HepG2 (cell line): Measurements from ENCODE around the gene OR6A2. TPM values are rescaled to one million over a fixed set of nuclear protein-coding genes. Genes with fewer than 3 reads are reported as not detected.

Source experiments
- ATAC-seq: fragments of 200-7000 bp; cut with Tn5 transposase; 3 replicates; pipeline ENCODE4 v1.9.1; 2020; ENCODE audit warnings: mild to moderate bottlenecking, moderate library complexity
- Bru-seq: library from RNA; stranded (reverse); fragments of 400-500 nt; gene quantifications from one replicate; lab custom pipeline; 2021; lab: Mats Ljungman, UMichigan
- BruChase-seq, 2 experiments: library from RNA; stranded (reverse); fragments of 400-500 nt; gene quantifications; one replicate each; lab custom pipeline; 2021; lab: Mats Ljungman, UMichigan
- BruUV-seq: library from RNA; stranded (reverse); fragments of 400-500 nt; replicated peaks from 2 replicates; lab custom pipeline; 2021; lab: Mats Ljungman, UMichigan
- CTCF ChIA-PET: fragments of 300-600 bp; formaldehyde crosslinking; extraction: SDS; loops from one replicate; lab custom pipeline; 2021; ENCODE audit warnings: low total read pairs, inconsistent platforms, low intra/inter-chr PET ratio; lab: Yijun Ruan, JAX
- POLR2A ChIA-PET: fragments of 350-600 bp; sonication (Branson Sonifier 250); formaldehyde crosslinking; loops from one replicate; lab custom pipeline; 2020; ENCODE audit warnings: antibody characterized with exemption, inconsistent platforms; lab: Yijun Ruan, JAX
- DNase-seq: peaks from one replicate; pipeline ENCODE4 v3.0.0-alpha.2; 2015; ENCODE audit warnings: low spot score
- FAIRE-seq: peaks from 3 replicates; lab custom pipeline; 2011; peaks lifted over from hg19 to GRCh38; lab: Jason Lieb, UNC
- H2AFZ ChIP-seq: one replicate; pipeline ENCODE4 v1.6.1; 2011; ENCODE audit warnings: low read length, inconsistent platforms
- H3K27ac ChIP-seq: fragments of 300-600 bp; 3 replicates; pipeline ENCODE4 v1.8.0; 2011; ENCODE audit warnings: mixed run types, mild to moderate bottlenecking, mixed read lengths, low read length, inconsistent platforms; ENCODE audit not compliant: insufficient read depth; ENCODE audit errors: extremely low read length
- H3K27me3 ChIP-seq, 2 experiments: fragments of 200-600 bp in 1 of 2; 2 replicates in 1 of 2; 3 replicates in 1 of 2; pipeline versions ENCODE4 v1.6.0 to v1.8.0; 2011; ENCODE audit warnings: low read length in 2 of 2, mild to moderate bottlenecking in 2 of 2, moderate library complexity in 2 of 2, inconsistent platforms in 1 of 2; ENCODE audit not compliant: insufficient read depth in 2 of 2, control insufficient read depth in 1 of 2
- H3K36me3 ChIP-seq, 2 experiments: fragments of 200-600 bp in 1 of 2; replicated peaks in 1 of 2; 2 replicates in 1 of 2; 3 replicates in 1 of 2; pipeline versions ENCODE4 v1.5.1 to v1.8.0; 2011; ENCODE audit warnings: low read length in 2 of 2, inconsistent platforms in 1 of 2; ENCODE audit not compliant: insufficient read depth in 2 of 2, control insufficient read depth in 1 of 2
- H3K4me1 ChIP-seq: 2 replicates; pipeline ENCODE4 v1.5.1; 2012; ENCODE audit warnings: low read length, inconsistent platforms; ENCODE audit not compliant: insufficient read depth
- H3K4me2 ChIP-seq: 2 replicates; pipeline ENCODE4 v1.6.0; 2011; ENCODE audit warnings: low read depth, low read length, inconsistent platforms
- H3K4me3 ChIP-seq, 3 experiments: fragments of 200-600 bp in 1 of 3; sonication (generic), shearing (Covaris generic) in 1 of 3; replicated peaks in 1 of 3; 2 replicates each; pipeline ENCODE4 v1.5.1; 2011 to 2016; ENCODE audit warnings: low read length in 3 of 3, inconsistent platforms in 2 of 3, low read depth in 2 of 3, mild to moderate bottlenecking in 2 of 3, control low read depth in 1 of 3, mixed read lengths in 1 of 3; ENCODE audit not compliant: insufficient read depth in 1 of 3
- H3K79me2 ChIP-seq: one replicate; pipeline ENCODE4 v1.6.1; 2011; ENCODE audit warnings: low read length, inconsistent platforms; ENCODE audit not compliant: insufficient read depth
- H3K9ac ChIP-seq: 2 replicates; pipeline ENCODE4 v1.6.0; 2011; ENCODE audit warnings: mild to moderate bottlenecking, low read depth, low read length, inconsistent platforms; ENCODE audit not compliant: insufficient read depth
- H3K9me3 ChIP-seq: 2 replicates; pipeline ENCODE4 v1.5.1; 2012; ENCODE audit warnings: mild to moderate bottlenecking, low read length
- H4K20me1 ChIP-seq: 2 replicates; pipeline ENCODE4 v1.6.0; 2011; ENCODE audit warnings: inconsistent platforms, mild to moderate bottlenecking, low read length, moderate library complexity; ENCODE audit not compliant: insufficient read depth
- HCFC1 ChIP-seq: fragments of 150-350 bp; IDR thresholded peaks from 2 replicates; pipeline ENCODE4 v1.6.1; 2014; ENCODE audit warnings: low read depth, low read length
- NFIC ChIP-seq: IDR thresholded peaks from 2 replicates; pipeline ENCODE4 v1.6.1; 2012; ENCODE audit warnings: mild to moderate bottlenecking, low read length, inconsistent platforms
- NFKBIZ ChIP-seq: IDR thresholded peaks from 2 replicates; pipeline ENCODE4 v1.6.1; 2018; ENCODE audit warnings: missing genetic modification reagents, missing compliant biosample characterization
- RFXANK ChIP-seq: IDR thresholded peaks from 2 replicates; pipeline ENCODE4 v1.6.1; 2016
- SMC3 ChIP-seq: IDR thresholded peaks from 2 replicates; pipeline ENCODE4 v1.6.1; 2011; ENCODE audit warnings: low read length, improper control_type of control experiment
- ZNF441 ChIP-seq: sonication (generic); formaldehyde crosslinking; IDR thresholded peaks from 2 replicates; pipeline ENCODE4 v1.7.0; 2021; ENCODE audit warnings: missing genetic modification reagents, borderline replicate concordance
- ZSCAN9 ChIP-seq: IDR thresholded peaks from 2 replicates; pipeline ENCODE4 v1.6.1; 2016; ENCODE audit warnings: borderline replicate concordance
- WGBS: methylation state at CpG from one replicate; pipeline ENCODE4 v1.1.6; 2017; ENCODE audit warnings: low lambda C conversion rate; 5-methylcytosine and 5-hydroxymethylcytosine counted together
- in situ Hi-C: cut with HindIII; loops from 2 replicates; pipeline ENCODE4 v1.10.0; 2017; ENCODE audit warnings: low pct_unique_long_range_greater_than_20kb; ENCODE audit not compliant: extremely low pct_ligation_motif_present
- intact Hi-C: fragments of 100-400 bp; cut with micrococcal nuclease; formaldehyde crosslinking; loops from one replicate; pipeline ENCODE4 v1.10.0; 2022; ENCODE audit not compliant: unreplicated experiment
- long read RNA-seq, 2 experiments: library from RNA in 1 of 2; library from polyadenylated mRNA in 1 of 2; stranded (forward) in 1 of 2; unstranded in 1 of 2; transcript quantifications; one replicate each; pipeline ENCODE4 v2.0.0, GENCODE V29; 2019 to 2022
- polyA minus RNA-seq, 3 experiments: library from RNA; depleted of rRNA, polyadenylated mRNA; stranded (reverse); fragments of >200 nt; gene quantifications; 2 replicates each; pipeline ENCODE4 v1.2.3, GENCODE V29; 2011; ENCODE audit warnings: low replicate concordance in 1 of 3
- polyA plus RNA-seq, 8 experiments: library from polyadenylated mRNA; depleted of rRNA in 3 of 8; stranded (reverse) in 7 of 8; unstranded in 1 of 8; fragments of >200 nt; fragmentation: Illumina TruSeq in 4 of 8; extraction: Trizol in 4 of 8; gene quantifications; 2 replicates each; pipeline versions ENCODE4 v1.2.1 to v1.2.3, GENCODE V29; 2011 to 2016; ENCODE audit warnings: low read depth in 4 of 8, missing spikeins in 1 of 8, mixed read lengths in 1 of 8; ENCODE audit not compliant: insufficient read depth in 1 of 8
- total RNA-seq, 5 experiments: library from RNA; depleted of rRNA; stranded (reverse); fragments of >200 nt; fragmentation: Illumina TruSeq; extraction: Trizol; gene quantifications; 2 replicates each; pipeline ENCODE4 v1.2.3, GENCODE V29; 2016; ENCODE audit warnings: low read depth in 1 of 5
- TF ChIP-seq, protein P1 (sequence below): sonication (generic); formaldehyde crosslinking; IDR thresholded peaks from 2 replicates; pipeline ENCODE4 v1.4.0; 2020; ENCODE audit warnings: missing genetic modification reagents

Gene OR6A2
- not detected in 2 replicates for total RNA-seq (2016; rRNA removed; fragmentation: Illumina TruSeq; extraction: Trizol)
- total RNA-seq (2016; cell fraction: cytosol; rRNA removed; fragmentation: Illumina TruSeq; extraction: Trizol; ENCODE audit: low read depth) = not detected in 2 replicates
- not detected in 2 replicates for total RNA-seq (2016; cell fraction: insoluble cytoplasmic fraction; rRNA removed; fragmentation: Illumina TruSeq; extraction: Trizol)
- not detected in 2 replicates for total RNA-seq (2016; cell fraction: membrane; rRNA removed; fragmentation: Illumina TruSeq; extraction: Trizol)
- not detected in 2 replicates for total RNA-seq (2016; cell fraction: nucleus; rRNA removed; fragmentation: Illumina TruSeq; extraction: Trizol)
- not detected in 2 replicates for polyA plus RNA-seq (2011; rRNA removed)
- not detected in 2 replicates for polyA plus RNA-seq (2011; cell fraction: cytosol; rRNA removed)
- not detected in 2 replicates for polyA plus RNA-seq (2011; cell fraction: nucleus; rRNA removed)
- polyA plus RNA-seq (2012) = not detected in 2 replicates
- polyA plus RNA-seq (2016; cell fraction: cytosol; fragmentation: Illumina TruSeq; extraction: Trizol; ENCODE audit: low read depth) = not detected in 2 replicates
- not detected in 2 replicates for polyA plus RNA-seq (2016; cell fraction: insoluble cytoplasmic fraction; fragmentation: Illumina TruSeq; extraction: Trizol; ENCODE audit: low read depth)
- polyA plus RNA-seq (2016; cell fraction: membrane; fragmentation: Illumina TruSeq; extraction: Trizol; ENCODE audit: low read depth) = not detected in 2 replicates
- not detected in 2 replicates for polyA plus RNA-seq (2016; cell fraction: nucleus; fragmentation: Illumina TruSeq; extraction: Trizol; ENCODE audit: insufficient read depth, low read depth)
- not detected in 2 replicates for polyA minus RNA-seq (2011; rRNA and poly(A)+ RNA removed; ENCODE audit: low replicate concordance)
- not detected in 2 replicates for polyA minus RNA-seq (2011; cell fraction: cytosol; rRNA and poly(A)+ RNA removed)
- polyA minus RNA-seq (2011; cell fraction: nucleus; rRNA and poly(A)+ RNA removed) = not detected in 2 replicates
- Bru-seq, nascent RNA = not detected
- not detected for BruChase-seq, experiment 1, labeled RNA remaining after a 6-hour chase
- not detected for BruChase-seq, experiment 2, labeled RNA remaining after a 2-hour chase
- long read RNA-seq, experiment 1 = 0 reads
- long read RNA-seq, experiment 2 = 0 reads

DNA sequence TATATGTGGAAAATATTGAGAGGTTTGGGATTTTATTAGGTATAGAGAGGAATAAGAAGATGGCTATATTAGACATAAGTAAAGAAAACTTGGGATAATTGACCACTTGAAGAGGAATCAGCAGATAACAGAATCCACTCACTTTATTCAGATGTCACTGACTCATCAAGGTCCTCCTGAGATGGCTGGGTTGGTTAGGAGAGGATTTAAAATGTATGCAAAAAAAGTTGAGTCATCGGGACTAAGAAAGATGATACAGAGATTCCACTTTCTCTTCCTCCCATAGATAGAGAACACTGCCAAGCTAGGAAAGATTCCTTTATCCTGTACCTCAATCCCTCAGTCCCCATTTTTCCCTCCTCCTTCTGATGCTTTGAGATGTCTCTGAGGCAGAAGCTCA lies at the start of gene OR6A2:
TSS of gene OR6A2 (minus strand) at position 288 of the 400 bp plus-strand sequence. CDS start 3,981 bp downstream, outside the sequence.
- H3K9ac ChIP-seq = no peak within 1 kb of the TSS
- H3K4me3 ChIP-seq = no peak within 1 kb of the TSS
- no peak within 1 kb of the TSS for H3K27ac ChIP-seq
- ChIA-PET POLR2A (no interaction called here), CTCF (no interaction called here)
- H3K4me1 ChIP-seq = no peaks in the 10 kb centered on the region
- no peaks in the 10 kb centered on the region for H3K27me3 ChIP-seq
- no TSS peak for BruUV-seq
- TF ChIP-seq RFXANK (CRISPR knock-in tag) = no peak
- TF ChIP-seq ZNF441 = no peak
- no peak for TF ChIP-seq ZSCAN9
- TF ChIP-seq NFKBIZ (CRISPR knock-in tag) = no peak
- in situ Hi-C loops = no loop called here
- WGBS = 22% methylated on average over 1 of the region's 1 CpG
- no peaks in the 10 kb centered on the region for H3K9me3 ChIP-seq
- intact Hi-C loops = no loop called here
- H3K36me3 ChIP-seq = no peaks in the 10 kb centered on the region
- no peak for ATAC-seq
- DNase-seq = no peak
- H4K20me1 ChIP-seq = no peaks in the 10 kb centered on the region
- FAIRE-seq = no peak
- H3K4me2 ChIP-seq = no peak within 1 kb of the TSS
- H2AFZ ChIP-seq = no peak within 1 kb of the TSS
- H3K79me2 ChIP-seq = no peaks in the 10 kb centered on the region

DNA sequence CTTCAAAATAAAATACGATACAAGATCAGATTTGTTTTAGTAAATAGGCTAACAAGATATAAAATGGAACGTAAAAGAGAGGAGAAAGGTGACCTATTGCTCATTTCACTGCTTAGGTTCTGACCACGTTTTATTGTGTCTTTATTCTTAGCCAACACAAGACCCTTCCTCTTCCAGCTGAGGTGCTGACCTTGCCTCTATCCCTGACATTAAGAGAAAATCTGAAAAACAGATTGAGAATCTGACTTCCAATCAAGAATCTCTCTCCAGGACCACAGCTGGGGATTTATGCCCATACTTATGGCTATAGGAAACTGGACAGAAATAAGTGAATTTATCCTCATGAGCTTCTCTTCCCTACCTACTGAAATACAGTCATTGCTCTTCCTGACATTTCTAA lies 45.9 kb upstream of the OR6A2 start, which contains the start of gene OR10A5:
TSS of gene OR10A5 (plus strand) at position 301 of the 400 bp plus-strand sequence. CDS start at position 301, 0 bp downstream.
- H3K9ac ChIP-seq = no peak within 1 kb of the TSS
- 0 out of 2 replicates have a peak, but pooled peaks cover 6% of the 10 kb centered on the region for H3K4me1 ChIP-seq
- H4K20me1 ChIP-seq = no peaks in the 10 kb centered on the region
- in situ Hi-C loops = no loop called here
- intact Hi-C loops = no loop called here
- no peak within 1 kb of the TSS for H3K4me3 ChIP-seq
- BruUV-seq = no TSS peak
- no peak within 1 kb of the TSS for H2AFZ ChIP-seq
- H3K27me3 ChIP-seq = peaks cover 0 to 6% of the 10 kb centered on the region in 2 experiments; a peak in 1 of 5 replicates
- ATAC-seq (no peak), DNase-seq (no peak), FAIRE-seq (no peak)
- POLR2A ChIA-PET = no interaction called here
- no peak within 1 kb of the TSS for H3K4me2 ChIP-seq
- WGBS = under 1% methylated on average over 3 of the region's 3 CpGs
- no peaks in the 10 kb centered on the region for H3K9me3 ChIP-seq
- no peaks in the 10 kb centered on the region for H3K36me3 ChIP-seq
- CTCF ChIA-PET = no interaction called here
- no peak within 1 kb of the TSS for H3K27ac ChIP-seq
- no peaks in the 10 kb centered on the region for H3K79me2 ChIP-seq
- TF ChIP-seq SMC3 (no peak), HCFC1 (no peak), NFIC (no peak)
- TF ChIP-seq, protein P1, sequence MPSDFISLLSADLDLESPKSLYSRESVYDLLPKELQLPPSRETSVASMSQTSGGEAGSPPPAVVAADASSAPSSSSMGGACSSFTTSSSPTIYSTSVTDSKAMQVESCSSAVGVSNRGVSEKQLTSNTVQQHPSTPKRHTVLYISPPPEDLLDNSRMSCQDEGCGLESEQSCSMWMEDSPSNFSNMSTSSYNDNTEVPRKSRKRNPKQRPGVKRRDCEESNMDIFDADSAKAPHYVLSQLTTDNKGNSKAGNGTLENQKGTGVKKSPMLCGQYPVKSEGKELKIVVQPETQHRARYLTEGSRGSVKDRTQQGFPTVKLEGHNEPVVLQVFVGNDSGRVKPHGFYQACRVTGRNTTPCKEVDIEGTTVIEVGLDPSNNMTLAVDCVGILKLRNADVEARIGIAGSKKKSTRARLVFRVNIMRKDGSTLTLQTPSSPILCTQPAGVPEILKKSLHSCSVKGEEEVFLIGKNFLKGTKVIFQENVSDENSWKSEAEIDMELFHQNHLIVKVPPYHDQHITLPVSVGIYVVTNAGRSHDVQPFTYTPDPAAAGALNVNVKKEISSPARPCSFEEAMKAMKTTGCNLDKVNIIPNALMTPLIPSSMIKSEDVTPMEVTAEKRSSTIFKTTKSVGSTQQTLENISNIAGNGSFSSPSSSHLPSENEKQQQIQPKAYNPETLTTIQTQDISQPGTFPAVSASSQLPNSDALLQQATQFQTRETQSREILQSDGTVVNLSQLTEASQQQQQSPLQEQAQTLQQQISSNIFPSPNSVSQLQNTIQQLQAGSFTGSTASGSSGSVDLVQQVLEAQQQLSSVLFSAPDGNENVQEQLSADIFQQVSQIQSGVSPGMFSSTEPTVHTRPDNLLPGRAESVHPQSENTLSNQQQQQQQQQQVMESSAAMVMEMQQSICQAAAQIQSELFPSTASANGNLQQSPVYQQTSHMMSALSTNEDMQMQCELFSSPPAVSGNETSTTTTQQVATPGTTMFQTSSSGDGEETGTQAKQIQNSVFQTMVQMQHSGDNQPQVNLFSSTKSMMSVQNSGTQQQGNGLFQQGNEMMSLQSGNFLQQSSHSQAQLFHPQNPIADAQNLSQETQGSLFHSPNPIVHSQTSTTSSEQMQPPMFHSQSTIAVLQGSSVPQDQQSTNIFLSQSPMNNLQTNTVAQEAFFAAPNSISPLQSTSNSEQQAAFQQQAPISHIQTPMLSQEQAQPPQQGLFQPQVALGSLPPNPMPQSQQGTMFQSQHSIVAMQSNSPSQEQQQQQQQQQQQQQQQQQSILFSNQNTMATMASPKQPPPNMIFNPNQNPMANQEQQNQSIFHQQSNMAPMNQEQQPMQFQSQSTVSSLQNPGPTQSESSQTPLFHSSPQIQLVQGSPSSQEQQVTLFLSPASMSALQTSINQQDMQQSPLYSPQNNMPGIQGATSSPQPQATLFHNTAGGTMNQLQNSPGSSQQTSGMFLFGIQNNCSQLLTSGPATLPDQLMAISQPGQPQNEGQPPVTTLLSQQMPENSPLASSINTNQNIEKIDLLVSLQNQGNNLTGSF (CRISPR knock-in tag) = no peak
